B cell (primary cell): Measurements from ENCODE around the gene SLC38A1. TPM values are rescaled to one million over a fixed set of nuclear protein-coding genes. Genes with fewer than 3 reads are reported as not detected.

Experiments
- ATAC-seq: fragments of 200-7000 bp; cut with Tn5 transposase; one replicate; pipeline ENCODE4 v1.10.0; 2021; ENCODE audit warnings: low read depth, mild to moderate bottlenecking, moderate number of reproducible peaks, moderate library complexity
- CTCF ChIA-PET: fragments of 350-600 bp; sonication (Branson Sonifier 250); formaldehyde crosslinking; loops from one replicate; lab custom pipeline; 2021; ENCODE audit warnings: antibody characterized with exemption, inconsistent platforms; lab: Charles Lee
- POLR2A ChIA-PET: fragments of 350-600 bp; sonication (Branson Sonifier 250); formaldehyde crosslinking; loops from one replicate; lab custom pipeline; 2021; ENCODE audit warnings: antibody characterized with exemption; lab: Charles Lee
- DNase-seq: peaks from one replicate; pipeline ENCODE4 v3.0.0; 2013
- H2AFZ ChIP-seq: 2 replicates; pipeline ENCODE4 v1.6.1; 2012; ENCODE audit warnings: mild to moderate bottlenecking, low read depth, low read length; ENCODE audit not compliant: insufficient read depth, poor library complexity, severe bottlenecking
- H3K27ac ChIP-seq, 2 donors: 1 replicate in 1 of 2; 2 replicates in 1 of 2; pipeline ENCODE4 v1.5.1; 2012 to 2013; ENCODE audit warnings: low read length in 2 of 2, mild to moderate bottlenecking in 2 of 2, moderate library complexity in 1 of 2
- H3K27me3 ChIP-seq, 4 experiments: fragments of 200-600 bp in 1 of 4; sonication (generic) in 1 of 4; replicated peaks in 1 of 4; 1 replicate in 2 of 4; 2 replicates in 2 of 4; pipeline versions ENCODE4 v1.6.1 to v1.7.0; 2013 to 2016; ENCODE audit warnings: low read length in 3 of 4, mild to moderate bottlenecking in 2 of 4, mixed read lengths in 1 of 4, moderate library complexity in 1 of 4; ENCODE audit not compliant: insufficient read depth in 4 of 4, control insufficient read depth in 3 of 4; ENCODE audit errors: control extremely low read depth in 1 of 4
- H3K36me3 ChIP-seq, 2 experiments: replicated peaks in 1 of 2; 1 replicate in 1 of 2; 2 replicates in 1 of 2; pipeline versions ENCODE4 v1.6.1 to v1.7.1; 2013; ENCODE audit warnings: low read length in 1 of 2; ENCODE audit not compliant: insufficient read depth in 2 of 2, control insufficient read depth in 1 of 2; ENCODE audit errors: control extremely low read depth in 1 of 2, extremely low read depth in 1 of 2
- H3K4me1 ChIP-seq, 2 donors: fragments of 200-600 bp in 1 of 2; sonication (generic) in 1 of 2; 1 replicate in 1 of 2; 2 replicates in 1 of 2; pipeline versions ENCODE4 v1.5.1 to v1.6.1; 2013 to 2017; ENCODE audit warnings: low read length in 2 of 2; ENCODE audit not compliant: control insufficient read depth in 2 of 2, insufficient read depth in 2 of 2
- H3K4me2 ChIP-seq: replicated peaks from 2 replicates; pipeline ENCODE3; 2012; ENCODE audit warnings: mild to moderate bottlenecking, low read depth, low read length; ENCODE audit not compliant: poor library complexity, severe bottlenecking
- H3K4me3 ChIP-seq, 5 experiments: fragments of 200-600 bp in 1 of 5; sonication (generic) in 1 of 5; 1 replicate in 3 of 5; 2 replicates in 2 of 5; pipeline versions ENCODE4 v1.5.1 to v1.7.0; 2011 to 2016; ENCODE audit warnings: low read length in 4 of 5, mild to moderate bottlenecking in 4 of 5, low read depth in 2 of 5, control low read depth in 1 of 5, moderate library complexity in 1 of 5; ENCODE audit not compliant: insufficient read depth in 1 of 5; ENCODE audit errors: control extremely low read depth in 1 of 5, extremely low read depth in 1 of 5
- H3K79me2 ChIP-seq: fragments of 200-600 bp; sonication (generic); one replicate; pipeline ENCODE4 v1.6.0; 2016; ENCODE audit warnings: low read length; ENCODE audit not compliant: control insufficient read depth, insufficient read depth
- H3K9ac ChIP-seq: fragments of 200-600 bp; sonication (generic); 2 replicates; pipeline ENCODE4 v1.6.1; 2017; ENCODE audit warnings: mild to moderate bottlenecking, low read length, moderate library complexity
- H3K9me3 ChIP-seq, 3 donors: one replicate each; pipeline versions ENCODE4 v1.6.1 to v1.7.1; 2013; ENCODE audit warnings: low read length in 2 of 3; ENCODE audit not compliant: control insufficient read depth in 2 of 3, insufficient read depth in 1 of 3; ENCODE audit errors: control extremely low read depth in 1 of 3
- H4K20me1 ChIP-seq: 2 replicates; pipeline ENCODE4 v1.6.0; 2012; ENCODE audit warnings: mild to moderate bottlenecking, low read length; ENCODE audit not compliant: insufficient read depth, control insufficient read depth, poor library complexity, severe bottlenecking
- H3K27ac Mint-ChIP-seq: one replicate; pipeline ENCODE4 v1.8.0; 2021; ENCODE audit warnings: mixed read lengths
- H3K27me3 Mint-ChIP-seq: one replicate; pipeline ENCODE4 v1.8.0; 2021; ENCODE audit warnings: mixed read lengths
- H3K4me1 Mint-ChIP-seq: one replicate; pipeline ENCODE4 v1.8.0; 2021; ENCODE audit warnings: mixed read lengths
- H3K4me3 Mint-ChIP-seq: one replicate; pipeline ENCODE4 v1.8.0; 2021; ENCODE audit warnings: mixed read lengths
- H3K9me3 Mint-ChIP-seq: one replicate; pipeline ENCODE4 v1.8.0; 2022; ENCODE audit warnings: mixed read lengths; ENCODE audit not compliant: insufficient read depth
- EZH2 ChIP-seq: IDR thresholded peaks from 2 replicates; pipeline ENCODE4 v1.6.1; 2012; ENCODE audit warnings: borderline replicate concordance, low read depth, mild to moderate bottlenecking, moderate library complexity, low read length; ENCODE audit not compliant: insufficient read depth, poor library complexity, severe bottlenecking
- WGBS: methylation state at CpG from one replicate; pipeline ENCODE4 v1.1.5; 2013; ENCODE audit warnings: missing lambda C conversion rate; ENCODE audit not compliant: insufficient coverage; 5-methylcytosine and 5-hydroxymethylcytosine counted together
- intact Hi-C: fragments of 100-400 bp; cut with micrococcal nuclease; formaldehyde crosslinking; loops from one replicate; pipeline ENCODE4 v1.10.0; 2022
- polyA plus RNA-seq: library from polyadenylated mRNA; depleted of rRNA; stranded (reverse); fragments of >200 nt; gene quantifications from 2 replicates; pipeline ENCODE4 v1.2.3, GENCODE V29; 2012
- total RNA-seq, 2 donors: library from RNA; stranded (reverse); fragments of 120-200 nt in 1 of 2; gene quantifications; 1 replicate in 1 of 2; 2 replicates in 1 of 2; pipeline versions ENCODE4 v1.2.3 to v1.2.4, GENCODE V29; 2013 to 2022
- TF ChIP-seq, protein P1 (sequence below): fragments of 200-600 bp; IDR thresholded peaks from one replicate; pipeline ENCODE4 v1.8.0; 2022; ENCODE audit warnings: antibody characterized with exemption, mild to moderate bottlenecking

Gene SLC38A1
- total and polyA plus RNA-seq, 2 donors (not counting 1 experiment from before 2014, with no cell fraction given), result 38.1 to 205 TPM

DNA sequence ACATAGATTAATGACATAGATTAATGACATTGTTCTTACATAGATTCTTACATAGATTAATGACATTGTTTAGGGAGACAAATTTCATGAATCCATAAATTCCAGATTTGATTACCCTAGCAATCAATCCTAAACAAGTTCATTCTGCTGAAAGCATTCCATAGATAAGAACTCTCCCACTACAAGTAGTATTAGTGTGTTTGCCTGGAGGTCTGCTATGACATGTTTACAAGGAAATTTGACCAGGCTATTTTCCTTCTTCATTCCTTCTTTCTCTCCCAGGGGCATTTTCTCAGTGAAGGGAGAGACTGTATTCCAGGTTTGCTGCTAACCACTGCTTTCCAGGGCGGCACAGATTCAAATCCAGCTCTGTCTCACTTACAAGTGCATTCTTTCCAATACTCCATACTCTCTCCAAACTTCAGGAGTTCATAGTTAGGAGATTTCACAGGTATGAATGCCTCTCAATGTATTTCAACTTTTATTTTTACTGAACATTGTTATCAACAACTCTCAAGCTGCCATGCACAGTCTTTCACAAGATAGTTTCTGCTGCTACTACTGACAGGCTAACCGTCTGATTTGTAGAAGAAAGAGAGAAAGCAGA, 134.5 kb downstream of the SLC38A1 start:
- Histone ChIP-seq H3K27me3 (no peaks in the 10 kb centered on the region), H3K27ac (no peak overlapping the region), H3K4me1 (no peaks in the 10 kb centered on the region), H3K9ac (no peak overlapping the region), H4K20me1 (no peaks in the 10 kb centered on the region), H2AFZ (no peak overlapping the region), H3K4me3 (no peak overlapping the region), H3K36me3 (no peaks in the 10 kb centered on the region), H3K9me3 (peaks cover 0 to 1% (median 0%) of the 10 kb centered on the region in 3 donors), H3K79me2 (no peaks in the 10 kb centered on the region), H3K4me2 (no peak overlapping the region)
- no peak overlapping the region for H3K4me3 Mint-ChIP-seq
- H3K9me3 Mint-ChIP-seq, result no peaks in the 10 kb centered on the region
- POLR2A ChIA-PET, result no interaction called here
- intact Hi-C loops, result no loop called here
- ATAC-seq (no peak), DNase-seq (no peak)
- H3K27me3 Mint-ChIP-seq, result peaks cover 5% of the 10 kb centered on the region
- no peaks in the 10 kb centered on the region for H3K4me1 Mint-ChIP-seq
- CTCF ChIA-PET, result interaction anchor here (4.2 kb wide), 1 partner anchor 9 kb away, joined by 19 read pairs; no protein-coding TSS in a partner anchor
- no CpG with 5 or more reads among the region's 2 CpGs for WGBS
- no peak overlapping the region for H3K27ac Mint-ChIP-seq
- no peak for TF ChIP-seq EZH2
- TF ChIP-seq, protein P1, sequence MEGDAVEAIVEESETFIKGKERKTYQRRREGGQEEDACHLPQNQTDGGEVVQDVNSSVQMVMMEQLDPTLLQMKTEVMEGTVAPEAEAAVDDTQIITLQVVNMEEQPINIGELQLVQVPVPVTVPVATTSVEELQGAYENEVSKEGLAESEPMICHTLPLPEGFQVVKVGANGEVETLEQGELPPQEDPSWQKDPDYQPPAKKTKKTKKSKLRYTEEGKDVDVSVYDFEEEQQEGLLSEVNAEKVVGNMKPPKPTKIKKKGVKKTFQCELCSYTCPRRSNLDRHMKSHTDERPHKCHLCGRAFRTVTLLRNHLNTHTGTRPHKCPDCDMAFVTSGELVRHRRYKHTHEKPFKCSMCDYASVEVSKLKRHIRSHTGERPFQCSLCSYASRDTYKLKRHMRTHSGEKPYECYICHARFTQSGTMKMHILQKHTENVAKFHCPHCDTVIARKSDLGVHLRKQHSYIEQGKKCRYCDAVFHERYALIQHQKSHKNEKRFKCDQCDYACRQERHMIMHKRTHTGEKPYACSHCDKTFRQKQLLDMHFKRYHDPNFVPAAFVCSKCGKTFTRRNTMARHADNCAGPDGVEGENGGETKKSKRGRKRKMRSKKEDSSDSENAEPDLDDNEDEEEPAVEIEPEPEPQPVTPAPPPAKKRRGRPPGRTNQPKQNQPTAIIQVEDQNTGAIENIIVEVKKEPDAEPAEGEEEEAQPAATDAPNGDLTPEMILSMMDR, result no peak

DNA sequence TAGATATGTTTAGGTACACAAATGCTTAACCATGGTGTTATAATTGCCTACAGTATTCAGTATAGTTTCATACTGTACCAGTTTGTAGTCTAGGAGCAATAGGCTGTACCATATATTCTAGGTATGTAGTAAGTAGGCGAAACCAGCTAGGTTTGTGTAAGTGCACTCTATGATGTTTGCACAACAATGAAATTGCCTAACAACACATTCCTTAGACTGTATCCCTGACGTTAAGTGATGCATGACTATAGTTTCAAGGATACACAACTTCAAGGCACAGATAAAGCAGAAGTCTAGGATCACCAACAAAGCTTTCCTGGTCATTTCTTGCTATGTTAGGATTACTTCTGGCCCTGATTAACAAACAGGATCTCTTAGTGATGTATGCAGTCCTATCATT, 135.1 kb downstream of the SLC38A1 start:
- Histone ChIP-seq H3K79me2 (no peaks in the 10 kb centered on the region), H3K4me1 (no peaks in the 10 kb centered on the region), H3K9ac (no peak overlapping the region), H3K4me2 (no peak overlapping the region), H3K9me3 (peaks cover 0 to 1% (median 0%) of the 10 kb centered on the region in 3 donors), H3K27me3 (no peaks in the 10 kb centered on the region), H3K27ac (no peak overlapping the region), H3K4me3 (no peak overlapping the region), H3K36me3 (no peaks in the 10 kb centered on the region), H4K20me1 (no peaks in the 10 kb centered on the region), H2AFZ (no peak overlapping the region)
- Mint-ChIP-seq H3K9me3 (no peaks in the 10 kb centered on the region), H3K4me1 (no peaks in the 10 kb centered on the region), H3K27ac (no peak overlapping the region), H3K27me3 (peaks cover 4% of the 10 kb centered on the region), H3K4me3 (no peak overlapping the region)
- ATAC-seq, result no peak
- CTCF ChIA-PET, result interaction anchor here (4.2 kb wide), 1 partner anchor 9 kb away, joined by 19 read pairs; no protein-coding TSS in a partner anchor
- POLR2A ChIA-PET, result interaction anchor here (0.5 kb wide), 1 partner anchor 8 kb away, joined by 4 read pairs; no protein-coding TSS in a partner anchor
- TF ChIP-seq, protein P1, result no peak
- TF ChIP-seq EZH2, result no peak
- no CpG with 5 or more reads among the region's 2 CpGs for WGBS
- intact Hi-C loops, result no loop called here
- DNase-seq, result no peak
